GM06990 (cell line): ENCODE measurements around the gene ATG16L2.

ENCODE experiments used
- DNase-seq: peaks from one replicate; pipeline ENCODE4 v3.0.0-alpha.2; 2011; ENCODE audit not compliant: insufficient read length; ENCODE audit errors: extremely low read depth
- H3K27me3 ChIP-seq: replicated peaks from 2 replicates; pipeline ENCODE4 v1.6.0; 2011; ENCODE audit warnings: low read length; ENCODE audit not compliant: control insufficient read depth, insufficient read depth
- H3K36me3 ChIP-seq: 2 replicates; pipeline ENCODE4 v1.5.1; 2011; ENCODE audit warnings: low read length; ENCODE audit not compliant: control insufficient read depth, insufficient read depth
- H3K4me3 ChIP-seq: replicated peaks from 2 replicates; pipeline ENCODE4 v1.5.1; 2011; ENCODE audit warnings: low read depth, mild to moderate bottlenecking, control low read depth, low read length
- CTCF ChIP-seq: IDR thresholded peaks from 2 replicates; pipeline ENCODE4 v1.5.1; 2011; ENCODE audit warnings: low read length, control low read depth, mild to moderate bottlenecking, inconsistent platforms; ENCODE audit not compliant: insufficient read depth, poor library complexity, severe bottlenecking

The ATG16L2 gene

DNA sequence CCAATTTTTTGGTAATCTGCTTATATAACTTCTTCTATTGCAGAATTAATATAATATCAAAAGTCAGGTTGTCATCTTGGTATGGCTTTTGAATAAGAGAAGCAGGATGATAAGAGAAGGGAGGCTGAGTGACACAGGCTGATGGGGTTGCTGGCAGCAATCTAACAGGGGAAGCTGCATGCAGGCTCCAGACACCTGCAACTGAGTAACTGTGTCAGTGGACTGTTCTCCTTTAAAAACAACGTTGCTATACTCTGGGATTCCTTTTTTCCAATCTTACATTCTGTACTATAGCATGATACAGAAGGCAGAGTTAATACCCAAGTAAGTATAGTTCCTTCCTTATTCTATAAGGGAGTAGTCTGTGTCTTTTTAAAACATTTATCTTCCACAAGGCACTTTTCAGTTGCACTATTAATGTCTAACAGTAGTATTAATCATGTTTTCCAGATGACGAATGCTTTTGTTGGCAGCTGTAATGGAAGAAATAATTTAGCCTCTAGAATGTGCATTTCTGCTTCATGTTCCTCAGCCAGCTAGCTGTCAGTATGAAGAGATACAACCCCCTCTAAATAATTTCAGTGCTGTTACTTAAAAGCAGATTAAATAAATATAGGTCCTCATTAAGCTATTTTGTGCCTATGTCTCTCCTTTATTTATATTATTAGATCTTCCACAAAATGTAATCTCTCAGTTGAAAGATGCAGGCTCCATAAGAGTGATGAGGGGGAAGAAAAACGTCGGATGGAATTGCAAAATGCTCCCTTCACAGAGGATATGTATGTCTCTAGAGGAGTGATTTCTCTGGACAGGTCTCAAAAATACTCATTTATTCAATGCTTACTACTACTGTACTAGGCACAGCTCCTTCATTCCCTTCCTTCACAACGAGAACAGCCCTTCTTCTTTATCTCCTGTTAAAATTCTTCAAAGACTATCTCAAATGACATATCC lies 50.8 kb downstream of the ATG16L2 start:
- DNase-seq: no peak
- H3K27me3 ChIP-seq: no peaks in the 10 kb centered on the region
- H3K4me3 ChIP-seq: no peak overlapping the region
- no peak for TF ChIP-seq CTCF
- H3K36me3 ChIP-seq: peaks cover 4% of the 10 kb centered on the region

GRCh38 chr11:72867970-72868369 lies 53.8 kb downstream of the ATG16L2 start:
- H3K27me3 ChIP-seq: no peaks in the 10 kb centered on the region
- TF ChIP-seq CTCF: no peak
- H3K36me3 ChIP-seq: peaks cover 5% of the 10 kb centered on the region
- H3K4me3 ChIP-seq: no peak overlapping the region
- DNase-seq: no peak

DNA sequence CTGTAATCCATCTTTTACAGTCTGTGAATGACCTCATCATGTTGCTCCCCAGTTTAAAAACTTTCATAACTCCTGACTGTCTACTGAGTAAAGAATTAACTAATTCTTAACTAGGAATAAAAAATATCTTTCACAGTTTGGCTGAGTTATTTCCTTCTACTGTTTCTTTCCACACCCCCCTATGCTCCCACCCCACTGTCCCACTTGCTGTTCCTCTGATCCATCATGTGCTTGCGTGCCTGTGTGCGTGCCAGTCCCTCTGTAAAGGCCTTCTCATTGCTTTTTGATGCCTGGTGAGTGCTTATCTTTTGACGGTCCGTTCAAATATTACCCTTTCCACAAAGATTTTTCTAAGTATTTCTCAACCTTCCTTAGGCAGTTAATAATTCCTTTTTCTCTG lies 55.6 kb downstream of the ATG16L2 start:
- no peak overlapping the region for H3K4me3 ChIP-seq
- H3K36me3 ChIP-seq: peaks cover 5% of the 10 kb centered on the region
- DNase-seq: no peak
- no peaks in the 10 kb centered on the region for H3K27me3 ChIP-seq
- no peak for TF ChIP-seq CTCF

GRCh38 chr11:72871119-72871518 lies 56.9 kb downstream of the ATG16L2 start:
- Histone ChIP-seq H3K27me3 (no peaks in the 10 kb centered on the region), H3K36me3 (peaks cover 9% of the 10 kb centered on the region), H3K4me3 (no peak overlapping the region)
- no peak for TF ChIP-seq CTCF
- no peak for DNase-seq

- H3K4me3 ChIP-seq: no peak overlapping the region
- DNase-seq: no peak
Observed at GRCh38 chr11:72872012-72872411, 57.8 kb downstream of the ATG16L2 start.

More at GRCh38 chr11:72872012-72872411, 57.8 kb downstream of the ATG16L2 start:
- Histone ChIP-seq H3K27me3 (no peaks in the 10 kb centered on the region), H3K36me3 (peaks cover 9% of the 10 kb centered on the region)
- no peak for TF ChIP-seq CTCF
